ENCODE results near the gene FUCA2.

FUCA2 gene

DNA sequence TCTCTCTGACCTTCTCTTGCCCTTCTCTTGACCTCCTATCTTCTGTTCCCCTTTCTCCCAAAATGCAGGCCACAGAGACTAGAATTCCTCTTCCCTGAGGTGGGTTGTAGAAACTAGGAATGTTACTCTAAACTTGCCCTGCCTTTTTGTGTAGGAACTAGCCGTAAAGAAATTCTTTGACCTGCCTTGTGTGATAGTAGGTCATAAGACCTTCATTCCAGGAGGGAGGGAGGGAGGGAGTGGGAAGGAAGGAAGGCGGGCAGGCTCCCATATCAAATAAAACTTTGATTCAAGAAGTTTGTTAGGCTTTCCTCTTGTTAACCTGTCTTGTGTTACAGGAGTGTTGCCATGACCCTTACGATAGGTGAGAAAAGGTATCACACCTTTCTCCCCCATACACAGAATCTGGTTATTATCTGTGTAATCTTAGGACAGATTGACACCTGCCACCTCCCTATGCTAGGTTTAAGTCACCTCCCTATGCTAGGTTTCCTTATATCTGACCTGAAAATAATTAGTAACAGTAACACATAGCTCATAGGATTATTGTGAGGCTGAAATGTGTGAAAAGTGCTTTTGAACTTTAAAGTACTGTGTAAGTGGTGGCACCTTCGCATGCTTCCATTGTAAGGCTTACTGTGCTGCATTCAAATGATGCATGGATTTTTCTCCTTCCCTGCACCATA, 32.6 kb upstream of the FUCA2 start:
- no peaks in the 10 kb centered on the region for H3K27me3 ChIP-seq (ENCODE audit: insufficient read depth, low read length)
- H4K91ac ChIP-seq (ENCODE audit: low read depth, low read length): no peak overlapping the region
- no CpG with 5 or more reads among the region's 4 CpGs for WGBS (ENCODE audit: extremely low coverage, insufficient coverage, insufficient read length)

DNA sequence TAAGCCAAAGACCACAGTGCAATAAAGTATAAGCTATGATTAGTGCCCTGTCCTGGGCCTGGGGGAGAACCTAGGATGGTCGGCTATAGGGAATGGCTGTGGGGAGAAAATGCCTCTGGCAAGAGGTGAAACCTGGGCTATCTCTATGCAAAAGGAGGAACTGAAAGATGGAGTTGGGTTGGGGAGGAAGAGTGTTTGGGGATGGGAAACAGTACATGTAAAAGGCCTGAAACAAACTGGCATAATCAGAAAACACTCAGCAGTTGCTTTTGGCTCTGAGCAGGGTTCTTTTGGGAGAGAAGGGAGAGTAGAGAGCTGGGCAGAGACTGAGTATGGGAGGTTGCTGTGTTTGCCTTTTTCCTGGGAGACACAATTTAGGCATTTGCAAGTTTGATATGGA, 31.9 kb upstream of the FUCA2 start:
- WGBS (ENCODE audit: extremely low coverage, insufficient coverage, insufficient read length): no CpG with 5 or more reads among the region's 1 CpG

More for the DNA sequence above, 32.6 kb upstream of the FUCA2 start:
- Histone ChIP-seq H3K18ac (ENCODE audit: low read length) (no peak overlapping the region), H3K4ac (ENCODE audit: low read depth, low read length) (no peak overlapping the region), H2BK120ac (ENCODE audit: insufficient read depth, low read length, poor library complexity) (no peak overlapping the region), H3K79me1 (ENCODE audit: low read length) (no peaks in the 10 kb centered on the region), H3K9ac (ENCODE audit: low read length) (no peak overlapping the region), H2BK5ac (ENCODE audit: low read depth, low read length, poor library complexity) (no peak overlapping the region), H3K4me2 (ENCODE audit: low read length) (no peak overlapping the region), H3K23ac (ENCODE audit: low read length) (no peak overlapping the region), H3K4me3 (ENCODE audit: low read depth, low read length) (no peak overlapping the region), H3K4me1 (ENCODE audit: control insufficient read depth in 1 of 2, insufficient read depth in 2 of 2, low read length in 2 of 2) (no peaks in the 10 kb centered on the region), H3K14ac (ENCODE audit: low read length) (no peak overlapping the region), H4K12ac (ENCODE audit: low read depth, low read length) (no peak overlapping the region), H3K79me2 (ENCODE audit: control insufficient read depth, insufficient read depth, low read length, poor library complexity) (no peaks in the 10 kb centered on the region), H2AK5ac (ENCODE audit: low read length) (no peak overlapping the region), H2AFZ (ENCODE audit: insufficient read depth, low read length, poor library complexity) (no peak overlapping the region), H3K9me3 (ENCODE audit: insufficient read depth, low read depth, low read length) (no peaks in the 10 kb centered on the region), H2BK12ac (ENCODE audit: low read length) (no peak overlapping the region), H3K27ac (ENCODE audit: low read depth, low read length) (no peak overlapping the region), H4K8ac (ENCODE audit: low read depth, low read length) (no peak overlapping the region), H3K36me3 (ENCODE audit: control insufficient read depth in 1 of 2, insufficient read depth in 2 of 2, low read length in 2 of 2) (no peaks in the 10 kb centered on the region)
- DNase-seq: no peak

GRCh38 chr6:143542888-143543287, 31.4 kb upstream of the FUCA2 start:
- no peaks in the 10 kb centered on the region for H3K4me1 ChIP-seq (ENCODE audit: control insufficient read depth in 1 of 2, insufficient read depth in 2 of 2, low read length in 2 of 2)
- H3K4me2 ChIP-seq (ENCODE audit: low read length): no peak overlapping the region
- no peak overlapping the region for H4K91ac ChIP-seq (ENCODE audit: low read depth, low read length)
- H3K27ac ChIP-seq (ENCODE audit: low read depth, low read length): no peak overlapping the region
- H2AFZ ChIP-seq (ENCODE audit: insufficient read depth, low read length, poor library complexity): no peak overlapping the region
- no peak overlapping the region for H2BK120ac ChIP-seq (ENCODE audit: insufficient read depth, low read length, poor library complexity)
- H3K23ac ChIP-seq (ENCODE audit: low read length): no peak overlapping the region
- H4K8ac ChIP-seq (ENCODE audit: low read depth, low read length): no peak overlapping the region
- no peak overlapping the region for H3K4ac ChIP-seq (ENCODE audit: low read depth, low read length)
- H3K79me1 ChIP-seq (ENCODE audit: low read length): no peaks in the 10 kb centered on the region
- no peak for DNase-seq
- H3K9me3 ChIP-seq (ENCODE audit: insufficient read depth, low read depth, low read length): no peaks in the 10 kb centered on the region
- H3K18ac ChIP-seq (ENCODE audit: low read length): no peak overlapping the region
- no peaks in the 10 kb centered on the region for H3K36me3 ChIP-seq (ENCODE audit: control insufficient read depth in 1 of 2, insufficient read depth in 2 of 2, low read length in 2 of 2)
- no peak overlapping the region for H3K14ac ChIP-seq (ENCODE audit: low read length)
- no peak overlapping the region for H2BK12ac ChIP-seq (ENCODE audit: low read length)
- no peaks in the 10 kb centered on the region for H3K27me3 ChIP-seq (ENCODE audit: insufficient read depth, low read length)
- no peak overlapping the region for H4K12ac ChIP-seq (ENCODE audit: low read depth, low read length)
- WGBS (ENCODE audit: extremely low coverage, insufficient coverage, insufficient read length): no CpG with 5 or more reads among the region's 2 CpGs
- no peak overlapping the region for H2BK5ac ChIP-seq (ENCODE audit: low read depth, low read length, poor library complexity)
- H3K9ac ChIP-seq (ENCODE audit: low read length): no peak overlapping the region
- H3K4me3 ChIP-seq (ENCODE audit: low read depth, low read length): no peak overlapping the region
- no peak overlapping the region for H2AK5ac ChIP-seq (ENCODE audit: low read length)
- H3K79me2 ChIP-seq (ENCODE audit: control insufficient read depth, insufficient read depth, low read length, poor library complexity): no peaks in the 10 kb centered on the region

More for the DNA sequence above, 31.9 kb upstream of the FUCA2 start:
- no peaks in the 10 kb centered on the region for H3K27me3 ChIP-seq (ENCODE audit: insufficient read depth, low read length)
- no peak overlapping the region for H3K23ac ChIP-seq (ENCODE audit: low read length)
- H3K4me2 ChIP-seq (ENCODE audit: low read length): no peak overlapping the region
- DNase-seq: no peak
- no peak overlapping the region for H3K18ac ChIP-seq (ENCODE audit: low read length)
- no peak overlapping the region for H2BK12ac ChIP-seq (ENCODE audit: low read length)
- no peaks in the 10 kb centered on the region for H3K9me3 ChIP-seq (ENCODE audit: insufficient read depth, low read depth, low read length)
- H2BK120ac ChIP-seq (ENCODE audit: insufficient read depth, low read length, poor library complexity): no peak overlapping the region
- no peak overlapping the region for H3K9ac ChIP-seq (ENCODE audit: low read length)
- no peak overlapping the region for H3K4me3 ChIP-seq (ENCODE audit: low read depth, low read length)
- no peaks in the 10 kb centered on the region for H3K79me1 ChIP-seq (ENCODE audit: low read length)
- no peaks in the 10 kb centered on the region for H3K79me2 ChIP-seq (ENCODE audit: control insufficient read depth, insufficient read depth, low read length, poor library complexity)
- no peak overlapping the region for H4K8ac ChIP-seq (ENCODE audit: low read depth, low read length)
- no peak overlapping the region for H3K4ac ChIP-seq (ENCODE audit: low read depth, low read length)
- no peak overlapping the region for H3K14ac ChIP-seq (ENCODE audit: low read length)
- no peak overlapping the region for H2BK5ac ChIP-seq (ENCODE audit: low read depth, low read length, poor library complexity)
- H4K91ac ChIP-seq (ENCODE audit: low read depth, low read length): no peak overlapping the region
- H3K27ac ChIP-seq (ENCODE audit: low read depth, low read length): no peak overlapping the region
- no peak overlapping the region for H4K12ac ChIP-seq (ENCODE audit: low read depth, low read length)
- H2AFZ ChIP-seq (ENCODE audit: insufficient read depth, low read length, poor library complexity): no peak overlapping the region
- H3K4me1 ChIP-seq (ENCODE audit: control insufficient read depth in 1 of 2, insufficient read depth in 2 of 2, low read length in 2 of 2): no peaks in the 10 kb centered on the region
- no peaks in the 10 kb centered on the region for H3K36me3 ChIP-seq (ENCODE audit: control insufficient read depth in 1 of 2, insufficient read depth in 2 of 2, low read length in 2 of 2)
- H2AK5ac ChIP-seq (ENCODE audit: low read length): no peak overlapping the region

DNA sequence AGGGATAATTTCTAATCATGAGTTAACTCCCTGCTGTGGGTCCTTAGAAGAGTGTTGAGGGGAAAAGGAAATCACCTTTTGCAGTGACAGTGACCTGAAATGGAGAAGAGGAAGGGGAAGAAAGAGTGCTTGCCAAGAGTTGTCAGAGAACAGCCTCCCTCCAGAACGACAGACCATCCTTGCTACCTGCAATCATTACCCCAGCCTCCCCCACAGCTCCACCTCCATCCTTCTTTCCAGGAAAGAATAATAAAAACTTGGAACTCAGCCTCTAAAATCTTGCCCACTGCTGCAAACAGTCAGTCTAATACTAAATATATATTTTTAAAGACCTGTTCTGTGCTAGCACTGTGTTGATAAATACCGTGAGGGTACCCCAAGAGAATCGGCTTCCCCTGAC, 28.7 kb upstream of the FUCA2 start:
- Histone ChIP-seq H3K18ac (ENCODE audit: low read length) (no peak overlapping the region), H3K4ac (ENCODE audit: low read depth, low read length) (no peak overlapping the region), H3K79me2 (ENCODE audit: control insufficient read depth, insufficient read depth, low read length, poor library complexity) (no peaks in the 10 kb centered on the region), H3K23ac (ENCODE audit: low read length) (no peak overlapping the region), H3K79me1 (ENCODE audit: low read length) (peaks cover 3% of the 10 kb centered on the region), H3K4me1 (ENCODE audit: control insufficient read depth in 1 of 2, insufficient read depth in 2 of 2, low read length in 2 of 2) (peaks cover 0 to 2% of the 10 kb centered on the region in 2 experiments), H3K14ac (ENCODE audit: low read length) (no peak overlapping the region), H3K27me3 (ENCODE audit: insufficient read depth, low read length) (peaks cover 11% of the 10 kb centered on the region), H2AFZ (ENCODE audit: insufficient read depth, low read length, poor library complexity) (no peak overlapping the region), H3K9ac (ENCODE audit: low read length) (no peak overlapping the region), H4K91ac (ENCODE audit: low read depth, low read length) (no peak overlapping the region), H3K4me2 (ENCODE audit: low read length) (no peak overlapping the region), H4K8ac (ENCODE audit: low read depth, low read length) (no peak overlapping the region), H3K27ac (ENCODE audit: low read depth, low read length) (no peak overlapping the region), H2BK120ac (ENCODE audit: insufficient read depth, low read length, poor library complexity) (no peak overlapping the region), H3K4me3 (ENCODE audit: low read depth, low read length) (no peak overlapping the region), H2BK5ac (ENCODE audit: low read depth, low read length, poor library complexity) (no peak overlapping the region), H2AK5ac (ENCODE audit: low read length) (no peak overlapping the region), H2BK12ac (ENCODE audit: low read length) (no peak overlapping the region), H4K12ac (ENCODE audit: low read depth, low read length) (no peak overlapping the region), H3K9me3 (ENCODE audit: insufficient read depth, low read depth, low read length) (no peaks in the 10 kb centered on the region), H3K36me3 (ENCODE audit: control insufficient read depth in 1 of 2, insufficient read depth in 2 of 2, low read length in 2 of 2) (no peaks in the 10 kb centered on the region)
- no peak for DNase-seq
- no CpG with 5 or more reads among the region's 3 CpGs for WGBS (ENCODE audit: extremely low coverage, insufficient coverage, insufficient read length)

Measured in trophoblast cell (in vitro differentiated cells and primary cell).